NCI-H187 treated with DMSO at 0.1 percent for 48 hours (cell line): ENCODE results near the gene FHOD3.
A peak's percentile ranks its signal among the peaks of the same experiment; 100 is the strongest.
"Not testable (repeated sequence)": the region's sequence is repeated elsewhere in the genome, so short reads cannot be mapped to it uniquely, and the experiment has no call there.

Experiments
- DNase-seq: peaks from one replicate; lab custom pipeline; 2025; lab: John Stamatoyannopoulos, UW

Gene FHOD3

GRCh38 chr18:36798738-36799473 is 501.4 kb downstream of the FHOD3 start:
- DNase-seq = no peak

- no peak for DNase-seq
These were observed 507.6 kb downstream of the FHOD3 start for GRCh38 chr18:36805105-36805504.

DNA sequence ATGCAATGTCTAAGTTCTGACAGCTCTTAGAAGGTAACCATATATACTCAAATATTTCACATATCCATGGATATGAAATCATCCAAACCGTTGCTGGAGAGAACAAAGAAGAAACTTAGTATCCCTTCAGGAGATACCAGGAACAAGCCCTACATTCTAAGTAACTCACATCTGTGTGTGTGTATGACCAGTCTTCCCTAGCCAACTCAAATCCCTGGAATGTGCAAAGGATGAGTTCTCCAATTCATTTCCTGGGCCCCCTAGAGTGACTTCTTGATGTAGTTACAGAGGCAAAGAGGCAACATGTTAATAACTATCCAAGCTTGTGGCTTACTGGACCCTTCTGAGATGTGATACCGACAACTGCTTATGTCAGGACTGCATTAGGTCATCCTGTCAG is 511.2 kb downstream of the FHOD3 start:
- DNase-seq = no peak

DNA sequence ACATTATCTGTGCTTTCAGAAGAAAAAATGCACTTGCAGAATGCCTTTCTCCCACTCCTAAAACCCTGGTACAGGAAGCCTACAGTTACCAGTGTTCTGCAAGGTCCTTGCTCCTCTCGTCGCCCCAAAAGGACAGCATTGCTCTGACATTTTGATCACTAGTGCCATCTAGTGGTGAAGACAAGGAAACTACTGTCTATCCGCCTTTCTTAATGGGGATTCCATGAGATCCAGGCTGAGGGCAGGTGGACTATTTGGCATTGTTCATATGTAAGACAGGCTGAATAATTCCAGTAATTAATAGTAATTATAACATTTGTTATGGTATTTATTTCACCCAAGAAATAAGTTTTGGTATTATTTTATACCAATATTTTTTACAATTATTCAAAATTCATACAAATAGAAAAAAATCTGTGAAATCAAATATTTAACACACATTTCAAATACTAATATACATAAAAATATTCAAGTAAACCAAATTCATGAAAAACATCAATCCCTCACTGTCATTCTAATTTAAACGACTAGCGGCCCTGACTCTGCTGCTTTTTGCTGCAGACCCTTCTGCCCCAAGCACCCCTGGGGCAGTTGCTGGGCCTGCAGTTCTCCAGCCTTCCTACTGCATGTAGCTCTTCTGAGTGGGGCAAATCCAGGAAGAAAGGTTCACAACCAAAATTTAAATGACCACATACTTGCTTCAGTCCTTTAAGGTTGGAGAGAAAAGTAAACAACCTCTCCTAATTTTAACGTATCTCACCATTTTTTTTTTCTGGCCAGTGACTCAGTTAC is 512.3 kb downstream of the FHOD3 start:
- DNase-seq = peak; percentile 6

GRCh38 chr18:36811430-36811829 is 513.9 kb downstream of the FHOD3 start:
- no peak for DNase-seq

DNA sequence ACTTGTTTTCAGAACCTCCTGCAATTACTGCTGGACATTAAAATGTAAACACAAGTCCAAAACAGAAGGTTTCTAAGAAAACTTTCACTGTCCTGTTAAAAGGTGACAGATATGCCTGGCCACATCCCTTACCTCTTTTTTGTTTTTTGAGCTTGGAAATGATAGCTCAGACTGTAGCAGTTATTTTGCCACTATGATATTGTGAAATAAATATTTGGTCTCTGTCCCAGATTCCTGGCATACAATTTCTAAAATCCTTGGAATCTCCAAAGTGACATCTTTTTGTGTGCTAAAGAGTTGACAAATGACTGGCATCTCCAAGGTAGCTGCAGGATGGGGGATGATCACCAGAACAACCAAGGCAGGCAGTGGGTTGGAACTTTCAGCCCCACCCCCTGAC is 514.4 kb downstream of the FHOD3 start:
- DNase-seq = no peak

- no peak for DNase-seq
These were observed 515.2 kb downstream of the FHOD3 start for GRCh38 chr18:36812678-36813077.

- no peak for DNase-seq
These were observed 515.7 kb downstream of the FHOD3 start for GRCh38 chr18:36813101-36813775.

DNA sequence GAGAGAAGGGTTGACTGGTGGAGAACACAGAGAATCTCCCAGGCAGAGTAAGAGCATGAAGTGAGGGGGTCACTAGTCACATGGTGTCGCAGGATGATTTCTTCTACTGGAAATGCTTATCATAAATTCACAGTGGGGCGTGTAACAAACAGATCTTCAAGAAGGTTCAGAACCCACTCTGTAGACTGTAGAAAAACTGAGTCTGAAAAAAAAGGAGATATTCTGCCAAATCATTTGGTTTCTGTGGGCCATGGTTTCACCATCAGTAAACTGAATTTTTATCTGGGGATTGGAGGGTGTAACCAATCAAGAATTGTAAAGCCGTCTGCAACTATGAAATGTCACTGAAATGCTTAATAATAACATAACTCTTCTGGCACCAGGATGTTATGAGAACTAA is 516.3 kb downstream of the FHOD3 start:
- DNase-seq = no peak

GRCh38 chr18:36814994-36815393 is 517.5 kb downstream of the FHOD3 start:
- peak; percentile 28 for DNase-seq

- not testable (repeated sequence) for DNase-seq
These were observed 518.6 kb downstream of the FHOD3 start for GRCh38 chr18:36816096-36816495.

- no peak for DNase-seq
These were observed 519.5 kb downstream of the FHOD3 start for GRCh38 chr18:36817039-36817438.

DNA sequence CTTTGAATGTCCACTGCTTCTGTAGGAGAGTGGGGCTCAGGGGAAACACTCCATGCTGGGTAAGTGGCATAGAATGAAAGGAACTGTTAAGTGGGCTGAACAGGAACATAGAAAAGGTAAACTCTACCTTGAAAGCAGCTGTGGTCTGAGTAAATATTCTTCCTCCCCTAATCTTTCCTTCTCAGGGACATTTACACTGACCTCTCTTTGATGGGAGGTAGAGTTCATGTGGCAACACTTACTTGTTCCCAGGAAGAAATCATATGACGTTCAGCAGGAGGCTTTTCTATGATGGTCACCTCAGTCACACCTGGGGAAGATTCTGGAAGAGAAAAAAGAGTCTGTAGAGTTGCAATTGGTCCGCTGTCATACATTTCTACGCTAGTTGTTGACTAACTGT is 521.1 kb downstream of the FHOD3 start:
- no peak for DNase-seq

DNA sequence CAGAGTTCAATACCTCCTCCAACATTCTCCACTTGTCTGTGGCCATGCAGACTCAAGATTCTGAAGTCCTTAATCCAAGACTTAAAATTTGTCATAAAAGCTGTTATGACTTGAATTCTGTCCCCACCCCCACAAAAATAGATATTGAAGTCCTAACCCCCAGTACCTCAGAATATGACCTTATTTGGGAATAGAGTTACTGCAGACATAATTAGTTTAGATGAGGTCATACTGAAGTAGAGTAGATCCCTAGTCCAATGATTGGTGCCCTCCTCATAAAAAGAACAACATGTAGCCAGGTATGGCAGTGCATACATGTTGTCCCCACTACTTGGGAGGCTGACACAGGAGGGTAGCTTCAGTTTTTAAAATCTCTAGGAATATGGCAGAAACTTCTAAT is 522.1 kb downstream of the FHOD3 start:
- no peak for DNase-seq

DNA sequence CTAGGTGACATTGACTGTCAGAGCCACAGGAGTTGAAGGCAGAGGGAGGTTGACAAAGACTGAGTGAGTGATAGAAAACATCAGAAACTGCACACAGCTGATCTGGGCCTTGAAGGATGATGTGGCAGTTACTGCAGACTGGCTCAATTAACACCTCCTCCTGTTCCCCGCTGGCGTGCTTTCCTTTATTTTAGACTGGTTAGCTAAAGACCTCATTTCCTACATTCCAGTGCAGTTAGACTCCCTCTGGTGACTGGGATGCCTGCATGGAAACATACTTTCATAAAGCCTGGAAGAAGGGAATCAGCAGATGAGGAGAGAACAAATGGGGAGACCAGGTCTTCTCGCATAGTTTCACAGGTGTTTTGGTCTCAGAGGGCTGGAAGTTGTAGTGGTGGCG is 524.2 kb downstream of the FHOD3 start:
- no peak for DNase-seq

DNA sequence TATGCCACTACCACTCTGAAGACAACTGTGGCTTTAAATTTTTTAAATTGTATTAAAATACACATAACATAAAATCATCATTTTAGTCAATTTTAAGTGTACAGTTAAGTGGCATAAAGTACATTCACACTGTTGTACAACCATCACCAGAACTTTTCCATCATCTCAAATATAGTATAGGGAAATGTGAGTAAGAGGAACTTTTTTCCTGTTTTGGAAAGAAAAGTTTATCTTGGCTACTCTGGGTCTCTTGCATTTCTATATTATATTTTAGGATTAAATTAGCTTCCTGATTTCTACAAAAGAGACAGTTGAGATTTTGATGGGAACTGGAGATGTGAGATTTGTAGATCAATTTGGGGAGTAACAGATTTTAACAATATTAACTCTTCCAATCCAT is 528.0 kb downstream of the FHOD3 start:
- no peak for DNase-seq

GRCh38 chr18:36826556-36826955 is 529.0 kb downstream of the FHOD3 start:
- DNase-seq = no peak

GRCh38 chr18:36828157-36828629 is 530.7 kb downstream of the FHOD3 start:
- DNase-seq = no peak

- DNase-seq = peak; percentile 44
These were observed 531.3 kb downstream of the FHOD3 start, which contains the start of the genes KIAA1328 and TPGS2 for GRCh38 chr18:36828630-36829361. KIAA1328 (plus strand) TSS chr18:36829127; CDS start chr18:36829139, 12 bp downstream. TPGS2 (minus strand) TSS chr18:36829002; CDS start chr18:36828767, 235 bp downstream.
